Endothelial cell of umbilical vein (primary cell): Measurements from ENCODE around the gene HMX2. TPM values are rescaled to one million over a fixed set of nuclear protein-coding genes. Genes with fewer than 3 reads are reported as not detected.

Experiments
- BruUV-seq: library from RNA; stranded (reverse); fragments of 400-500 nt; replicated peaks from 2 replicates; lab custom pipeline; 2021; lab: Mats Ljungman, UMichigan
- CTCF ChIA-PET: fragments of 300-600, 350-600 bp; sonication (Branson Sonifier 250); formaldehyde crosslinking; loops from one replicate; lab custom pipeline; 2021; ENCODE audit warnings: antibody characterized with exemption, inconsistent platforms; lab: Charles Lee
- POLR2A ChIA-PET: fragments of 300-600, 350-600 bp; sonication (Branson Sonifier 250); formaldehyde crosslinking; loops from one replicate; lab custom pipeline; 2021; ENCODE audit warnings: antibody characterized with exemption, inconsistent platforms; lab: Charles Lee
- DNase-seq: peaks from one replicate; pipeline ENCODE4 v3.0.0-alpha.2; 2011; ENCODE audit warnings: low read depth, low spot score
- FAIRE-seq: peaks from 2 replicates; lab custom pipeline; 2011; peaks lifted over from hg19 to GRCh38; lab: Jason Lieb, UNC
- H2AFZ ChIP-seq: 2 replicates; pipeline ENCODE4 v1.6.0; 2012; ENCODE audit warnings: low read depth, low read length, control low read depth, inconsistent platforms
- H3K27ac ChIP-seq: 2 replicates; pipeline ENCODE4 v1.5.1; 2011; ENCODE audit warnings: low read depth, mild to moderate bottlenecking, control low read depth, low read length, moderate library complexity; ENCODE audit not compliant: insufficient read depth
- H3K27me3 ChIP-seq, 2 experiments: 2 replicates each; pipeline versions ENCODE4 v1.6.0 to v1.6.1; 2011; ENCODE audit warnings: low read length in 2 of 2, mixed read lengths in 1 of 2; ENCODE audit not compliant: control insufficient read depth in 2 of 2, insufficient read depth in 2 of 2
- H3K36me3 ChIP-seq, 2 experiments: 2 replicates in 1 of 2; 3 replicates in 1 of 2; pipeline ENCODE4 v1.5.1; 2011; ENCODE audit warnings: low read length in 2 of 2, mild to moderate bottlenecking in 1 of 2, moderate library complexity in 1 of 2; ENCODE audit not compliant: control insufficient read depth in 2 of 2, insufficient read depth in 2 of 2; ENCODE audit errors: extremely low read depth in 1 of 2
- H3K4me1 ChIP-seq: 3 replicates; pipeline ENCODE4 v1.5.1; 2011; ENCODE audit warnings: mild to moderate bottlenecking, low read length; ENCODE audit not compliant: control insufficient read depth, insufficient read depth; ENCODE audit errors: extremely low read depth
- H3K4me2 ChIP-seq: 2 replicates; pipeline ENCODE4 v1.6.1; 2011; ENCODE audit warnings: low read length, control low read depth, mixed read lengths; ENCODE audit not compliant: insufficient read depth
- H3K4me3 ChIP-seq, 3 experiments: fragments of 200-600 bp in 1 of 3; sonication (generic), shearing (Covaris generic) in 1 of 3; replicated peaks in 1 of 3; 2 replicates each; pipeline ENCODE4 v1.5.1; 2011 to 2016; ENCODE audit warnings: control low read depth in 3 of 3, low read length in 3 of 3, mild to moderate bottlenecking in 2 of 3, inconsistent platforms in 1 of 3, low read depth in 1 of 3, moderate library complexity in 1 of 3; ENCODE audit not compliant: insufficient read depth in 1 of 3
- H3K79me2 ChIP-seq: 2 replicates; pipeline ENCODE4 v1.6.0; 2012; ENCODE audit warnings: low read length, inconsistent platforms; ENCODE audit not compliant: control insufficient read depth, insufficient read depth
- H3K9ac ChIP-seq: replicated peaks from 2 replicates; pipeline ENCODE3; 2011; ENCODE audit warnings: low read length, control low read depth; ENCODE audit not compliant: insufficient read depth; ENCODE audit errors: extremely low read depth
- H3K9me1 ChIP-seq: replicated peaks from 3 replicates; pipeline ENCODE4 v1.6.0; 2011; ENCODE audit warnings: mild to moderate bottlenecking, low read length; ENCODE audit not compliant: control insufficient read depth, insufficient read depth; ENCODE audit errors: extremely low read depth
- H3K9me3 ChIP-seq: replicated peaks from 2 replicates; pipeline ENCODE4 v1.5.1; 2012; ENCODE audit warnings: low read length, inconsistent platforms; ENCODE audit not compliant: control insufficient read depth, insufficient read depth
- H4K20me1 ChIP-seq: replicated peaks from 2 replicates; pipeline ENCODE3; 2011; ENCODE audit warnings: mild to moderate bottlenecking, low read length; ENCODE audit not compliant: control insufficient read depth, insufficient read depth; ENCODE audit errors: extremely low read depth
- CTCF ChIP-seq, 2 donors: IDR thresholded peaks; 1 replicate in 1 of 2; 2 replicates in 1 of 2; pipeline ENCODE4 v1.5.1; 2011; ENCODE audit warnings: low read length in 2 of 2, mild to moderate bottlenecking in 2 of 2, moderate library complexity in 2 of 2, control low read depth in 1 of 2, inconsistent platforms in 1 of 2, low read depth in 1 of 2; ENCODE audit not compliant: insufficient read depth in 1 of 2; ENCODE audit errors: extremely low read depth in 1 of 2
- EZH2 ChIP-seq: IDR thresholded peaks from 2 replicates; pipeline ENCODE4 v1.6.1; 2012; ENCODE audit warnings: borderline replicate concordance, low read depth, mild to moderate bottlenecking, moderate library complexity, low read length, inconsistent platforms; ENCODE audit not compliant: severe bottlenecking
- FOS ChIP-seq: IDR thresholded peaks from 2 replicates; pipeline ENCODE4 v1.6.1; 2011; ENCODE audit warnings: mild to moderate bottlenecking, low read length, moderate library complexity, borderline replicate concordance; ENCODE audit not compliant: insufficient read depth
- GATA2 ChIP-seq: IDR thresholded peaks from 2 replicates; pipeline ENCODE4 v1.7.0; 2011; ENCODE audit warnings: low read depth, mild to moderate bottlenecking, moderate library complexity, mixed read lengths, low read length; ENCODE audit not compliant: insufficient read length, insufficient read depth
- JUN ChIP-seq: IDR thresholded peaks from 2 replicates; pipeline ENCODE4 v1.6.1; 2011; ENCODE audit warnings: borderline replicate concordance, low read depth; ENCODE audit not compliant: insufficient read length, insufficient read depth
- MAX ChIP-seq: IDR thresholded peaks from 2 replicates; pipeline ENCODE4 v1.6.1; 2011; ENCODE audit not compliant: insufficient read depth, insufficient read length
- MYC ChIP-seq: IDR thresholded peaks from one replicate; pipeline ENCODE4 v1.6.1; 2011; ENCODE audit warnings: mild to moderate bottlenecking, low read depth, low read length
- POLR2A ChIP-seq: IDR thresholded peaks from 2 replicates; pipeline ENCODE4 v1.6.1; 2012; ENCODE audit warnings: low read depth, mild to moderate bottlenecking, control low read depth, low read length
- POLR2AphosphoS5 ChIP-seq: IDR thresholded peaks from 2 replicates; pipeline ENCODE4 v1.6.1; 2012; ENCODE audit warnings: low read depth, mild to moderate bottlenecking, control low read depth, low read length, moderate library complexity; ENCODE audit not compliant: insufficient read depth
- dilution Hi-C: fragments of 300-500 bp; cut with MboI; formaldehyde crosslinking; loops from one replicate; pipeline ENCODE4 v1.15.0; 2019; ENCODE audit warnings: low sequenced_read_pairs; ENCODE audit not compliant: extremely low pct_ligation_motif_present
- intact Hi-C: fragments of 100-400 bp; cut with micrococcal nuclease; formaldehyde crosslinking; loops from one replicate; pipeline ENCODE4 v1.10.0; 2022
- polyA plus RNA-seq, 4 experiments: library from polyadenylated mRNA; depleted of rRNA in 3 of 4; stranded (reverse) in 3 of 4; unstranded in 1 of 4; fragments of >200 nt; gene quantifications; 2 replicates each; pipeline versions ENCODE4 v1.2.1 to v1.2.3, GENCODE V29; 2011 to 2012; ENCODE audit warnings: missing spikeins in 1 of 4
- total RNA-seq: library from RNA; stranded (reverse); gene quantifications from 2 replicates; pipeline ENCODE4 v1.2.3, GENCODE V29; 2021

The HMX2 gene
- total and polyA plus RNA-seq, 2 donors (not counting 3 experiments of a cell fraction or from before 2014, with no cell fraction given): not detected

GRCh38 chr10:123109466-123109865, 38.5 kb upstream of the HMX2 start:
- intact Hi-C loops: no loop called here
- CTCF ChIA-PET: no interaction called here
- FAIRE-seq: no peak

More at GRCh38 chr10:123109466-123109865, 38.5 kb upstream of the HMX2 start:
- dilution Hi-C loops: no loop called here
- Histone ChIP-seq H3K4me3 (no peak overlapping the region), H3K27me3 (no peaks in the 10 kb centered on the region), H3K9me1 (no peaks in the 10 kb centered on the region), H3K9me3 (no peaks in the 10 kb centered on the region), H3K36me3 (no peaks in the 10 kb centered on the region), H3K4me1 (no peaks in the 10 kb centered on the region), H4K20me1 (no peaks in the 10 kb centered on the region), H3K4me2 (no peak overlapping the region), H3K27ac (no peak overlapping the region), H2AFZ (no peak overlapping the region), H3K9ac (no peak overlapping the region), H3K79me2 (no peaks in the 10 kb centered on the region)
- BruUV-seq: no TSS peak
- DNase-seq: no peak
- TF ChIP-seq EZH2 (no peak), POLR2AphosphoS5 (no peak), POLR2A (no peak), MYC (no peak), CTCF (IDR thresholded peaks at IDR 0.05; ENCODE audit: extremely low read depth in 1 of 2, insufficient read depth in 1 of 2, low read depth in 1 of 2, low read length in 2 of 2) (no peak), JUN (no peak), FOS (no peak), GATA2 (no peak), MAX (no peak)
- POLR2A ChIA-PET: no interaction called here
